Fibroblast of mammary gland (primary cell): ENCODE data around the gene UGT3A1.

Experiments used
- DNase-seq: peaks from one replicate; pipeline ENCODE4 v3.0.0-alpha.2; 2010; ENCODE audit warnings: low read depth
- H3K4me3 ChIP-seq: 2 replicates; pipeline ENCODE4 v1.5.1; 2011; ENCODE audit warnings: low read depth, mild to moderate bottlenecking, low read length, moderate library complexity; ENCODE audit not compliant: control insufficient read depth
- TF ChIP-seq, protein P1 (sequence below): conservative IDR thresholded peaks from 2 replicates; pipeline ENCODE4 v1.5.1; 2011; ENCODE audit warnings: low read depth, low read length, inconsistent platforms; ENCODE audit not compliant: control insufficient read depth, insufficient read depth

The UGT3A1 gene

DNA sequence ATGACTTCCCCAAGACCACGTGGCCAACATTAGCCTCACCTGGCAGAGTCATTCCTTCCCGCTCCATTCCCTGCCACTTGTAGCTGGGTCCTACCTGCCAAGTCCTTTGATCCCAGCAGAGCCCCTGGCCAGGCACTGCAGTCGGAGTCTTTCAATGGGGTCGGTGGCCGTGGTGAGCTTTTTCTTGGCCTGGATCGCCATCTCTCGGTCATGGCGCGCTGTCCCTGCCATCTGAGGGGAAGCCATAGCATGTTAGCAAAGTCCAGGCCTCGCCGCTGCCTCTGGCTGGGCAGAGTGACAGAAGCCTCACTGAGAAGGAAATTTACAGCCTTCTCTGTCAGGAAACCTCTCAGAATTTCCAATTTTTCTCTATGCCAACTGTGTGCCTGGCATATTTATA is 70.3 kb downstream of the UGT3A1 start:
- DNase-seq, result no peak
- TF ChIP-seq, protein P1, sequence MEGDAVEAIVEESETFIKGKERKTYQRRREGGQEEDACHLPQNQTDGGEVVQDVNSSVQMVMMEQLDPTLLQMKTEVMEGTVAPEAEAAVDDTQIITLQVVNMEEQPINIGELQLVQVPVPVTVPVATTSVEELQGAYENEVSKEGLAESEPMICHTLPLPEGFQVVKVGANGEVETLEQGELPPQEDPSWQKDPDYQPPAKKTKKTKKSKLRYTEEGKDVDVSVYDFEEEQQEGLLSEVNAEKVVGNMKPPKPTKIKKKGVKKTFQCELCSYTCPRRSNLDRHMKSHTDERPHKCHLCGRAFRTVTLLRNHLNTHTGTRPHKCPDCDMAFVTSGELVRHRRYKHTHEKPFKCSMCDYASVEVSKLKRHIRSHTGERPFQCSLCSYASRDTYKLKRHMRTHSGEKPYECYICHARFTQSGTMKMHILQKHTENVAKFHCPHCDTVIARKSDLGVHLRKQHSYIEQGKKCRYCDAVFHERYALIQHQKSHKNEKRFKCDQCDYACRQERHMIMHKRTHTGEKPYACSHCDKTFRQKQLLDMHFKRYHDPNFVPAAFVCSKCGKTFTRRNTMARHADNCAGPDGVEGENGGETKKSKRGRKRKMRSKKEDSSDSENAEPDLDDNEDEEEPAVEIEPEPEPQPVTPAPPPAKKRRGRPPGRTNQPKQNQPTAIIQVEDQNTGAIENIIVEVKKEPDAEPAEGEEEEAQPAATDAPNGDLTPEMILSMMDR, result no peak
- H3K4me3 ChIP-seq, result no peak overlapping the region

DNA sequence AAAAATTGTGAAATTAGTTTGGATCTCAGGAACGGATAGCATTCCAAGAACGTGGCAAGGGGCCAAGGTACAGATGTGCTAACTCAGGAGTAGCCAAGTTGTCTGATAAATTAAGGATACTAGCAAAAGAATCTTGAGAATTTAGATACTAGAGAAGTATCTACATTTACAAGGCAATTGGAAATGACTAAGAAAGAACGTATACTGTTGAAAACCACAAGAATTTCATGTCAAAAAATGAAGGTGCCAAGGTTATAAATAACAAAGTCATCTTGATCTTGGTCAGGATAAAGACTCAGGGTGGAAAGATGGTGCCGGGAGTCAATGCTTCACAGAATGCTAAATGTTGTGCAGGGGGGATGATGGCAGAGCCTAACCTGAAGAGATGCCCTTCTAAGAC is 72.0 kb downstream of the UGT3A1 start:
- peak; percentile 82 for DNase-seq
- no peak overlapping the region for H3K4me3 ChIP-seq
- TF ChIP-seq, protein P1, result no peak

DNA sequence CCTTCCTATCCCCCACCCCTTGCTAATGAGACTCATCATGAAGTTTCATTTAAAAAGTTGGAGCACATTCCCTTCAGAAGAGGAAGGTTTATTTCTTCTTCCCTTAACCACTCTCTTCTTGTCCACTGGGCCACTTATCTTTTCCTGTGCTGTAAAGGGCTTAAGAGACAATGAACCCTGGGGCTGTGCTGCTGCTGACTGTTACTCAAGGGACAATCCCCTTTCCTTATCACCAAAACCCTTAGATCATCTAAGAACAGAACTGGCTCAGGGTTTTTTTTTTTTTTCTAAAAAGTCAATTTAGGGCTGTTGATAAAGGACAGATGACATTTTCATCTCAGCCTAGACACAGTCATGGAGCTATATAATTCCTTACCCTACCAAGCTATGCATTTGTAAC is 82.4 kb downstream of the UGT3A1 start:
- DNase-seq, result no peak
- TF ChIP-seq, protein P1, result no peak
- H3K4me3 ChIP-seq, result no peak overlapping the region

GRCh38 chr5:35908228-35908627 is 83.0 kb downstream of the UGT3A1 start:
- no peak for DNase-seq
- no peak overlapping the region for H3K4me3 ChIP-seq
- TF ChIP-seq, protein P1, result no peak

DNA sequence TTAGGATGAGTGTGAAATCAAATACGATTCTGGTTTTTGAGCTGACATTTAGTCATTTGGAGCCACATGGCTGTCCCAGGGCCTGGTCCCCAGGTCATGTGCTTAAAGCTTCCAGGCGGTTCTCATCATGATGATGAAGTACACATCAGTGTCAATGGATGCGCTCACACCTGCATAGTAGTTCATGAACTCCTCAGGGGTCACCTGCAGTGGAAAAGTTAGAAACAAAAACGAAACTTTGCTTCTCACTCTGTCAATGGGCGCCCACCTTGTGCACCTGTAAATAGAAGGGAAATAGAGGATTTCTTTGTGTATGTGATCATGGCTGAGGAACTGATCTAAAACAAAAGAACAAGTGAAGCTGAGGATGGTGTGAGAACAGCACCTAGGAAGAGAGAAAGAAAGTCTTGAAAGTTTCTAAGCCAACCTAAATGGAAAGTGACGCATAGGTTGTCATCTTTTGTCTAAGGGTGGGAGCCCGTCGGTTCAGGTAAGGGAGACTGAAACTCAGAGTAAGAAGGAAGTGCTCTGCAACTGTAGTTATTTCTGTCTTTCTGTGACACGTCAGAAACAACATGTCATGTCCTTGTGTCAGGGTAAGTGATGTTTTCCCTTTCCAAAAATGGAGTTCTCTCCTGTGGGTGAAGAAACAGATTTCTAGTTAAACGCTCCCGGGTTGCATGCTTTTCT is 86.6 kb downstream of the UGT3A1 start:
- H3K4me3 ChIP-seq, result no peak overlapping the region
- TF ChIP-seq, protein P1, result no peak
- DNase-seq, result no peak

- H3K4me3 ChIP-seq, result no peak overlapping the region
- DNase-seq, result no peak
- TF ChIP-seq, protein P1, result no peak
Measured at GRCh38 chr5:35903631-35904203, 87.5 kb downstream of the UGT3A1 start.

DNA sequence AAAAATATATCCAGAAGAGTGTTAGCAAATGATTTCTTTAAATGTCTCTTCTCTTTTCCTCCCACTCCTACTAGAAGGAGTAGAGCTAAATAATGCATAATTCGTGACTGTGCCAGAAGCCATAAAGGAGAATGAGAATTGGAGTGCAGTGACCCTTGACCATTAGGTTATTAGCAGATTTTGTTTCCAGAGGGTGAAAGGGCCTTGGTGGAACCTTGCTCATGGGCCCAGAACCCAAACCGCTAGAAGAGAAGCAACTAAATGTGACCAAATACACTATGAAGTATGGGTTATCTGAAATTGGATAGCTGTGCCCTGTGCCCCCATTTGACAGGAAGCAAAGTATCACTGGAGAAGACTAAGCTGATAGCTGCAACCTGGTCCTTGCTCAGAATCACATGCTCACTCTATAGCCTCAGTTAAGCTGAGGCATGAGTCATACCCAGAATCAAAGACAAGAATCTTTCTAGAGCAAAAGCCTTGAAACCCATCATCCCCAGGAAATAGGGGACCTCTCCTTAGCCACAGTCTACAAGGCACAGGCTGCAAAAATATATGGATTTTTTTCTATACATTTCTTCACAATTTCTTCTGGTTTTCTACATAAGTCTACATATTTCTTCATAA is 89.0 kb downstream of the UGT3A1 start:
- DNase-seq, result peak; percentile 42
- TF ChIP-seq, protein P1, result no peak
- no peak overlapping the region for H3K4me3 ChIP-seq
